Measurements from ENCODE around the gene KRT71.

KRT71 gene

GRCh38 chr12:52521568-52522266 is 31.2 kb downstream of the KRT71 start:
- no peak overlapping the region for H3K27ac ChIP-seq (ENCODE audit: low read depth, low read length, severe bottlenecking)
- WGBS, 2 experiments (ENCODE audit: insufficient coverage in 2 of 2), result 83 to 84% methylated on average over 6 to 9 of the region's 10 CpGs
- H3K9me3 ChIP-seq (ENCODE audit: control insufficient read depth, low read length), result no peaks in the 10 kb centered on the region

GRCh38 chr12:52521175-52521567 is 31.8 kb downstream of the KRT71 start:
- Histone ChIP-seq H3K27ac (ENCODE audit: low read depth, low read length, severe bottlenecking) (no peak overlapping the region), H3K4me3 (ENCODE audit: extremely low read depth, insufficient read depth, low read length, poor library complexity, severe bottlenecking) (no peak overlapping the region), H3K4me1 (ENCODE audit: control insufficient read depth, insufficient read depth, low read length, poor library complexity, severe bottlenecking) (peaks cover 16% of the 10 kb centered on the region), H3K36me3 (ENCODE audit: control insufficient read depth, insufficient read depth, low read length) (no peaks in the 10 kb centered on the region), H3K9me3 (ENCODE audit: control insufficient read depth, low read length) (no peaks in the 10 kb centered on the region)
- 77 to 87% methylated on average over 8 of the region's 10 CpGs for WGBS, 2 experiments (ENCODE audit: insufficient coverage in 2 of 2)

More at GRCh38 chr12:52521568-52522266, 31.2 kb downstream of the KRT71 start:
- H3K4me3 ChIP-seq (ENCODE audit: extremely low read depth, insufficient read depth, low read length, poor library complexity, severe bottlenecking), result no peak overlapping the region
- H3K4me1 ChIP-seq (ENCODE audit: control insufficient read depth, insufficient read depth, low read length, poor library complexity, severe bottlenecking), result peaks cover 16% of the 10 kb centered on the region
- no peaks in the 10 kb centered on the region for H3K36me3 ChIP-seq (ENCODE audit: control insufficient read depth, insufficient read depth, low read length)

GRCh38 chr12:52519826-52520662 is 32.9 kb downstream of the KRT71 start, which contains the start of gene KRT5:
Gene KRT5 (minus strand): TSS chr12:52520394. CDS start chr12:52520296, 98 bp downstream.
- Histone ChIP-seq H3K9me3 (ENCODE audit: control insufficient read depth, low read length) (no peaks in the 10 kb centered on the region), H3K4me1 (ENCODE audit: control insufficient read depth, insufficient read depth, low read length, poor library complexity, severe bottlenecking) (peaks cover 16% of the 10 kb centered on the region), H3K27ac (ENCODE audit: low read depth, low read length, severe bottlenecking) (no peak within 1 kb of the TSS), H3K36me3 (ENCODE audit: control insufficient read depth, insufficient read depth, low read length) (no peaks in the 10 kb centered on the region), H3K4me3 (ENCODE audit: extremely low read depth, insufficient read depth, low read length, poor library complexity, severe bottlenecking) (no peak within 1 kb of the TSS)
- WGBS, 2 experiments (ENCODE audit: insufficient coverage in 2 of 2), result 93 to 96% methylated on average over 18 to 28 of the region's 29 CpGs

GRCh38 chr12:52519387-52519703 is 33.6 kb downstream of the KRT71 start:
- WGBS, 2 experiments (ENCODE audit: insufficient coverage in 2 of 2), result 94% methylated on average over 2 to 3 of the region's 3 CpGs
- H3K4me1 ChIP-seq (ENCODE audit: control insufficient read depth, insufficient read depth, low read length, poor library complexity, severe bottlenecking), result peaks cover 16% of the 10 kb centered on the region
- H3K4me3 ChIP-seq (ENCODE audit: extremely low read depth, insufficient read depth, low read length, poor library complexity, severe bottlenecking), result no peak overlapping the region
- H3K27ac ChIP-seq (ENCODE audit: low read depth, low read length, severe bottlenecking), result no peak overlapping the region
- no peaks in the 10 kb centered on the region for H3K36me3 ChIP-seq (ENCODE audit: control insufficient read depth, insufficient read depth, low read length)
- no peaks in the 10 kb centered on the region for H3K9me3 ChIP-seq (ENCODE audit: control insufficient read depth, low read length)

- H3K4me1 ChIP-seq (ENCODE audit: control insufficient read depth, insufficient read depth, low read length, poor library complexity, severe bottlenecking), result peaks cover 16% of the 10 kb centered on the region
- H3K36me3 ChIP-seq (ENCODE audit: control insufficient read depth, insufficient read depth, low read length), result no peaks in the 10 kb centered on the region
- no peak overlapping the region for H3K4me3 ChIP-seq (ENCODE audit: extremely low read depth, insufficient read depth, low read length, poor library complexity, severe bottlenecking)
- no peaks in the 10 kb centered on the region for H3K9me3 ChIP-seq (ENCODE audit: control insufficient read depth, low read length)
- 86 to 90% methylated on average over 2 to 4 of the region's 8 CpGs for WGBS, 2 experiments (ENCODE audit: insufficient coverage in 2 of 2)
- no peak overlapping the region for H3K27ac ChIP-seq (ENCODE audit: low read depth, low read length, severe bottlenecking)
Measured at GRCh38 chr12:52518574-52519386, 34.2 kb downstream of the KRT71 start.

- Histone ChIP-seq H3K4me1 (ENCODE audit: control insufficient read depth, insufficient read depth, low read length, poor library complexity, severe bottlenecking) (peaks cover 16% of the 10 kb centered on the region), H3K36me3 (ENCODE audit: control insufficient read depth, insufficient read depth, low read length) (no peaks in the 10 kb centered on the region), H3K4me3 (ENCODE audit: extremely low read depth, insufficient read depth, low read length, poor library complexity, severe bottlenecking) (no peak overlapping the region), H3K27ac (ENCODE audit: low read depth, low read length, severe bottlenecking) (no peak overlapping the region), H3K9me3 (ENCODE audit: control insufficient read depth, low read length) (no peaks in the 10 kb centered on the region)
- WGBS, 2 experiments (ENCODE audit: insufficient coverage in 2 of 2), result 86% methylated on average over 1 to 2 of the region's 5 CpGs
Measured at GRCh38 chr12:52517888-52518287, 35.1 kb downstream of the KRT71 start.

- H3K4me1 ChIP-seq (ENCODE audit: control insufficient read depth, insufficient read depth, low read length, poor library complexity, severe bottlenecking), result peaks cover 11% of the 10 kb centered on the region
- no peaks in the 10 kb centered on the region for H3K36me3 ChIP-seq (ENCODE audit: control insufficient read depth, insufficient read depth, low read length)
- no peaks in the 10 kb centered on the region for H3K9me3 ChIP-seq (ENCODE audit: control insufficient read depth, low read length)
- WGBS, 2 experiments (ENCODE audit: insufficient coverage in 2 of 2), result 94 to 97% methylated on average over 10 of the region's 14 CpGs
- no peak overlapping the region for H3K27ac ChIP-seq (ENCODE audit: low read depth, low read length, severe bottlenecking)
- no peak overlapping the region for H3K4me3 ChIP-seq (ENCODE audit: extremely low read depth, insufficient read depth, low read length, poor library complexity, severe bottlenecking)
Measured at GRCh38 chr12:52517005-52517835, 35.7 kb downstream of the KRT71 start.

GRCh38 chr12:52515927-52516831 is 36.8 kb downstream of the KRT71 start:
- H3K4me3 ChIP-seq (ENCODE audit: extremely low read depth, insufficient read depth, low read length, poor library complexity, severe bottlenecking), result no peak overlapping the region

GRCh38 chr12:52515319-52515646 is 37.7 kb downstream of the KRT71 start:
- WGBS, 2 experiments (ENCODE audit: insufficient coverage in 2 of 2), result 80 to 89% methylated on average over 1 of the region's 1 CpG
- no peak overlapping the region for H3K4me3 ChIP-seq (ENCODE audit: extremely low read depth, insufficient read depth, low read length, poor library complexity, severe bottlenecking)

More at GRCh38 chr12:52515927-52516831, 36.8 kb downstream of the KRT71 start:
- Histone ChIP-seq H3K27ac (ENCODE audit: low read depth, low read length, severe bottlenecking) (no peak overlapping the region), H3K4me1 (ENCODE audit: control insufficient read depth, insufficient read depth, low read length, poor library complexity, severe bottlenecking) (peaks cover under 1% of the 10 kb centered on the region), H3K9me3 (ENCODE audit: control insufficient read depth, low read length) (no peaks in the 10 kb centered on the region), H3K36me3 (ENCODE audit: control insufficient read depth, insufficient read depth, low read length) (no peaks in the 10 kb centered on the region)
- 91 to 97% methylated on average over 13 of the region's 15 CpGs for WGBS, 2 experiments (ENCODE audit: insufficient coverage in 2 of 2)

More at GRCh38 chr12:52515319-52515646, 37.7 kb downstream of the KRT71 start:
- Histone ChIP-seq H3K27ac (ENCODE audit: low read depth, low read length, severe bottlenecking) (no peak overlapping the region), H3K9me3 (ENCODE audit: control insufficient read depth, low read length) (no peaks in the 10 kb centered on the region), H3K36me3 (ENCODE audit: control insufficient read depth, insufficient read depth, low read length) (no peaks in the 10 kb centered on the region), H3K4me1 (ENCODE audit: control insufficient read depth, insufficient read depth, low read length, poor library complexity, severe bottlenecking) (no peaks in the 10 kb centered on the region)
